Inferior parietal cortex (tissue), 1 donor: ENCODE data around the gene IL17C.

Experiments
- DNase-seq: peaks from one replicate; pipeline ENCODE4 v3.0.0-alpha.2; 2016; ENCODE audit errors: extremely low spot score

IL17C gene

GRCh38 chr16:88627531-88628411 lies 10.6 kb upstream of the IL17C start:
- DNase-seq, result no peak

GRCh38 chr16:88628512-88628974 lies 9.8 kb upstream of the IL17C start:
- DNase-seq, result no peak

- no peak for DNase-seq
These were observed 8.5 kb upstream of the IL17C start for GRCh38 chr16:88629835-88630234.

GRCh38 chr16:88630433-88630832 lies 7.9 kb upstream of the IL17C start:
- DNase-seq, result no peak

GRCh38 chr16:88630941-88631340 lies 7.4 kb upstream of the IL17C start:
- no peak for DNase-seq

GRCh38 chr16:88631384-88631783 lies 7.0 kb upstream of the IL17C start:
- DNase-seq, result no peak

- DNase-seq, result no peak
These were observed 6.3 kb upstream of the IL17C start for GRCh38 chr16:88631920-88632586.

- DNase-seq, result no peak
These were observed 5.8 kb upstream of the IL17C start for GRCh38 chr16:88632587-88632930.

- DNase-seq, result no peak
These were observed 4.7 kb upstream of the IL17C start for GRCh38 chr16:88633684-88634140.

GRCh38 chr16:88634141-88634993 lies 4.0 kb upstream of the IL17C start:
- DNase-seq, result no peak

GRCh38 chr16:88634994-88635670 lies 3.2 kb upstream of the IL17C start:
- DNase-seq, result no peak

GRCh38 chr16:88635671-88636319 lies 2.6 kb upstream of the IL17C start:
- DNase-seq, result no peak

GRCh38 chr16:88636488-88637265 lies 1.7 kb upstream of the IL17C start:
- no peak for DNase-seq

GRCh38 chr16:88639231-88640038 lies 1.1 kb downstream of the IL17C start:
- no peak for DNase-seq

- DNase-seq, result no peak
These were observed 1.7 kb downstream of the IL17C start for GRCh38 chr16:88640039-88640495.

GRCh38 chr16:88640498-88641247 lies 2.3 kb downstream of the IL17C start:
- DNase-seq, result no peak

- no peak for DNase-seq
These were observed 4.7 kb downstream of the IL17C start for GRCh38 chr16:88642881-88643643.

- DNase-seq, result no peak
These were observed 5.2 kb downstream of the IL17C start for GRCh38 chr16:88643644-88643932.
